GM18858 (cell line): Measurements from ENCODE around the gene EEF2.

Experiments
- ATAC-seq: cut with Tn5 transposase; IDR thresholded peaks from one replicate; pipeline ENCODE4 v1.9.1; 2021; ENCODE audit not compliant: unreplicated experiment

The EEF2 gene

GRCh38 chr19:3984908-3985642 is at the start of gene EEF2:
Gene EEF2, minus strand, starts transcription at chr19:3985463. Its CDS starts 83 bp downstream, at chr19:3985380.
- ATAC-seq: no peak

- ATAC-seq: no peak
Observed at GRCh38 chr19:4034048-4035017, 49.1 kb upstream of the EEF2 start.

- no peak for ATAC-seq
Observed at GRCh38 chr19:4033028-4033956, 48.0 kb upstream of the EEF2 start.

- no peak for ATAC-seq
Observed at GRCh38 chr19:4032436-4032835, 47.2 kb upstream of the EEF2 start.

DNA sequence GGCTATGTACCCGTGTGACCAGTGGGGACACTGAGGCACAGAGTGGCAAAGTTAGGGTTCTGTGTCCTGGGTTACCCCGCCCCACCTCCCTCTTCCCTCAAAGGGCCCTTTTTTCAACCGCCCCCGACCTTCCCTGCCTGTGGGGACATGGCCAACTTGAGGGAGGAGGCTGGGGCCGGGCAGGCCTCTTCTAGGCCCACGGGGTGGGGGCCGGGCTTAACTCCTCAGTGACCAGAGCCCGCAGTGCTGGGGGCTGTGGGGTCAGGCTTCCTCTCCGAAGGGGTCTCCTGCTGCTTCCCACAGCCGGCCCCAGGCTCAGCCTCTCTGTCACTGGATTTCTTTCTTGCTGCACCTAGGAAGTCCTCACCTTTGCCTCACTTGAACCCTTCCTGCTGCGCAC is 46.2 kb upstream of the EEF2 start:
- no peak for ATAC-seq

- no peak for ATAC-seq
Observed at GRCh38 chr19:4030981-4031380, 45.7 kb upstream of the EEF2 start.

GRCh38 chr19:4030552-4030951 is 45.3 kb upstream of the EEF2 start:
- no peak for ATAC-seq

- no peak for ATAC-seq
Observed at GRCh38 chr19:4029247-4029614, 44.0 kb upstream of the EEF2 start.

DNA sequence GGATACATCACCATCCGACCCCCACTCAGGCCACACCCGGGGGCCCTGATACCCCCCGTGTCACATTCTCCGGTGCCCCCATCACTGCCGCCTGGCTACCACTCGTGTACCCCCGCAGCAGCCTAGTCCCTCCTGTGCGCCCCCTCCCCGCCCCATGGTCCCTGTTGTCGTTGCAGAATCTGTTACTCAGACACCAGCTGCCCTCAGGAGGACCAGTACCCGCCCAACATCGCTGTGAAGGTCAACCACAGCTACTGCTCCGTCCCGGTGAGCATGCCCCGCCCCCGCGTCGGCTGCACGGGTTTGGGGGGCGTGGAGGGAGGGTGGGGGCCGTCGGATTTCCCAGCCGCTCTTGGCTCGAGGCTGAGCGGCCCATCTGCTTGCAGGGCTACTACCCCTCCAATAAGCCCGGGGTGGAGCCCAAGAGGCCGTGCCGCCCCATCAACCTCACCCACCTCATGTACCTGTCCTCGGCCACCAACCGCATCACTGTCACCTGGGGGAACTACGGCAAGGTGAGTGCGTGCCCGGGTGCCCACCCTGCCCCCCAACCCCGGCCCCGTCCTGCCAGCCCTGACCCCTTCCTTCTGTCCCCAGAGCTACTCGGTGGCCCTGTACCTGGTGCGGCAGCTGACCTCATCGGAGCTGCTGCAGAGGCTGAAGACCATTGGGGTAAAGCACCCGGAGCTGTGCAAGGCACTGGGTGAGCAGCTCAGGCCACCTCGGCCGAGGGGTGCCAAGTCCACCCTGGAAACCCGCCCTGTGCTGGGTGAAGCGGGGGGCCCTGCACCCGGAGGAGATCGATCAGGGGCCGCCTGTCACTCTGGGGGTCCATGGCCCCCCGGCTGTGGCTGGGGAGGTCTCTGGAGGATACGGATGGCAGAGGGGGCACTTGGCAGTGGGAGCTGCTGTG is 43.3 kb upstream of the EEF2 start:
- ATAC-seq: no peak

GRCh38 chr19:4027146-4027545 is 41.9 kb upstream of the EEF2 start:
- ATAC-seq: no peak

DNA sequence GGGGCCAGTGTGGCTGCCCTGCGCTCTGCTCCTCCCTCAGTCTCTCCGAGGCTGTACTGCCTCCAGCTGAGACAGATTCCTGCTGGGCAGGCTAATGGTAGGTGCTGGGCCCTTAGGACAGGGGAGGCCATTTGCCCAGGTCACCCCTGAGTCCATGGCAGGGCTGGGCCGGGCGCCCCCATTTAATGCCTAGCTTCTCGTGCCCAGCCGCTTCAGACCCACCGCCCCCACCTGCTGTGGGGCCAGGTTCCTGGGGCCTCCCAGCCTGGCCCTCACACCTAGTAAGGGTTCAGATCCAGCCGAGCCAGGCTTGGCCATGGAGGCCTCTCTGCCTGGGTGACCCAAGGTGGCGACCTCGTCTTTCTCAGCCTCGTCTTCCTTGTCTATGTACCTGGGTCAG is 40.1 kb upstream of the EEF2 start:
- no peak for ATAC-seq

- no peak for ATAC-seq
Observed at GRCh38 chr19:4023600-4024398, 38.5 kb upstream of the EEF2 start.

GRCh38 chr19:4019578-4019977 is 34.3 kb upstream of the EEF2 start:
- ATAC-seq: no peak

GRCh38 chr19:4018775-4019504 is 33.7 kb upstream of the EEF2 start:
- ATAC-seq: no peak

- ATAC-seq: no peak
Observed at GRCh38 chr19:4018140-4018613, 32.9 kb upstream of the EEF2 start.

DNA sequence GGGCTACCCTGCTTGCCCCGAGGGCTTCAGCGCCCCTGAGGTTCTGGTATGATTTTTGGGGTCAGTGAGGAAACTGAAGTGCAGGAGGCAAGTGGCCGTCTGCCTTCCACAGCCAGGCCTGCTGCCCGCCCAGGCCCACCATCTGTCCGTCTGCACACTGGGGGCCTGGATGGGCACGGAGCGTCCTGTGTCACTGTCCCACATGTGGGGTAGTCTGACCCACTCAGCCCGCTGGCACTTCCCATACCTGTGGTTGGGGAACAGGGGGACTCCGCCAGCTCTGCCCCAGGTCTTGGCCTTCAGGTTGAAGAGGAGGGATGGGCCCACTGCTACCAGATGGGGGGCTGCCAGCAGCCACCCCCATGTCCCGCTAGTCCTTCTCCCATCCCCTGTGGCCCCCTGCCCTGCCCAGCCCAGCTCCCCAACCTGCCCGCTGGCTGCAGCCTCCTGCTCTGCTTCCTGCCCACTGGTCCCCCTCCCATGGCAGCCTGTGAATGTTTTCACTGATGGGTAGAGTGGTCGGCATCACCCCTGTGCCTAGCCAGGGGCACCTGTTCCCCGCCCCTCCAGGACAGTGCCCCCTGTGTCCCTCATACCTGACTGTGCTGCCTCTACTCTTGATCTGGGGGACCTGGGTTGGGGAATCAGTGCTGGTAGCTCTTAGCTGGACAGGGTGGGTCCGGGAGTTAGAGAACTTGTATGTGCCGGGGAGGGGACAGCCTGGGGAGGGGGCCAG is 31.8 kb upstream of the EEF2 start:
- no peak for ATAC-seq

- ATAC-seq: no peak
Observed at GRCh38 chr19:4016486-4016885, 31.2 kb upstream of the EEF2 start.
